ENCODE data around the gene IQSEC1.

The IQSEC1 gene

DNA sequence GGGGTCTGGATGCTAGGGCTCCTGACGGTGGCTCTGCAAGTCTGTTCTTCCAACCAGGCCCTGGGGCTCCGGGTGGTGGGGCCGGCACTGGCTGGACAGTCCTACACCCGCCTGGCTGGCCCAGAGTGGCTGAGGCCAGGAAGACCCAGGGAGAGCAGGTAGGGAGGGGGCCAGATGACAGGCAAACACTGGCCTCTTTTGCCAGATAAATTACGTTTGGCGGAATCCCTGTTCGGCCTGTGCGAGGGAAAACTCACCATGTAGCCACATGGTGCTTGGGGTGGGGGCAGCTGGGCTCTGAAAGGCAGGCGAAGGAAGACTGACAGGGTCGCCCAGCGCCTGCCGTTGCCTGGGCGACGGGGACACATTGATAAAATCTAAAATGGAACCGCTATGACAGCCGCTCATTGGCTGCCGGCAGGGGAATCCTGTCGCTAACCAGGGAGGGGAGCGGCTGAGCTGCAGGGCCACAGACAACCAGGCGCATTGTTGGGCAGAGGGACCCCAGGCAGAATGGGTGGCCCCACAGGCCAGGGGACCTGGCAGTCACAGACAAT lies 30.4 kb downstream of the IQSEC1 start:
- no peak overlapping the region for H3K4me3 ChIP-seq (replicated peaks in 1 of 2; ENCODE audit: low read depth in 2 of 2, low read length in 2 of 2)
- DNase-seq (ENCODE audit: low read depth in 2 of 2): no peak
- TF ChIP-seq, protein P1, sequence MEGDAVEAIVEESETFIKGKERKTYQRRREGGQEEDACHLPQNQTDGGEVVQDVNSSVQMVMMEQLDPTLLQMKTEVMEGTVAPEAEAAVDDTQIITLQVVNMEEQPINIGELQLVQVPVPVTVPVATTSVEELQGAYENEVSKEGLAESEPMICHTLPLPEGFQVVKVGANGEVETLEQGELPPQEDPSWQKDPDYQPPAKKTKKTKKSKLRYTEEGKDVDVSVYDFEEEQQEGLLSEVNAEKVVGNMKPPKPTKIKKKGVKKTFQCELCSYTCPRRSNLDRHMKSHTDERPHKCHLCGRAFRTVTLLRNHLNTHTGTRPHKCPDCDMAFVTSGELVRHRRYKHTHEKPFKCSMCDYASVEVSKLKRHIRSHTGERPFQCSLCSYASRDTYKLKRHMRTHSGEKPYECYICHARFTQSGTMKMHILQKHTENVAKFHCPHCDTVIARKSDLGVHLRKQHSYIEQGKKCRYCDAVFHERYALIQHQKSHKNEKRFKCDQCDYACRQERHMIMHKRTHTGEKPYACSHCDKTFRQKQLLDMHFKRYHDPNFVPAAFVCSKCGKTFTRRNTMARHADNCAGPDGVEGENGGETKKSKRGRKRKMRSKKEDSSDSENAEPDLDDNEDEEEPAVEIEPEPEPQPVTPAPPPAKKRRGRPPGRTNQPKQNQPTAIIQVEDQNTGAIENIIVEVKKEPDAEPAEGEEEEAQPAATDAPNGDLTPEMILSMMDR (IDR thresholded peaks at IDR 0.05; ENCODE audit: low read depth, low read length): no peak

DNA sequence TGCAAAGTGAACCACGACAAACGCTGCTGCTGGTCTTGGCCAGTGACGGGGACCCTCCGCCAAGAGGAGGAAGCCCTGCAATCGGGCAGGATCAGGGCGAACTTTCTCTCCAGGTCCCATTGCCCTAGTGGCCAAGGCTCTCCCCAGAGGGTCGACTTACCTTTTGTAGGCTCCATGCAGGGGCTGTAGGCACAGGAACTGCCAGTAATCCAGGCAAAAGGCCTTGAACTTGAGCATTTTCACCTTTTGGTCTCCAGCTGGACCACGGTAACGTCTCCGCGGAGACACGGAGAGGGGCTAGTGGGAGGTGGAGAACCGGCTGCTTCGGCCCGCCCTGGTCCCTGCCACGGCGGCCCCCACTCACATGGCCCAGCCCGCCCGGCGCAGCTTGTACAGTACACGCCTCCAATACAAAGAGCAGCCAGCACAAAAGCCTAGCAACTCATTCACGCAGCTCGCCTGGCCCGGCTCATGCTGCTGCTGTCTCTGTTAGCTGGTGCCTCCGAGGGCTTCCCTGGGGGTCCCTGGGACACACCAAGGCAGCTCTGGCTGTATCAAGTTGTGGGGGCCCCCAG lies 31.0 kb downstream of the IQSEC1 start:
- no peak overlapping the region for H3K4me3 ChIP-seq (replicated peaks in 1 of 2; ENCODE audit: low read depth in 2 of 2, low read length in 2 of 2)
- no peak for DNase-seq (ENCODE audit: low read depth in 2 of 2)
- TF ChIP-seq, protein P1 (IDR thresholded peaks at IDR 0.05; ENCODE audit: low read depth, low read length): no peak

DNA sequence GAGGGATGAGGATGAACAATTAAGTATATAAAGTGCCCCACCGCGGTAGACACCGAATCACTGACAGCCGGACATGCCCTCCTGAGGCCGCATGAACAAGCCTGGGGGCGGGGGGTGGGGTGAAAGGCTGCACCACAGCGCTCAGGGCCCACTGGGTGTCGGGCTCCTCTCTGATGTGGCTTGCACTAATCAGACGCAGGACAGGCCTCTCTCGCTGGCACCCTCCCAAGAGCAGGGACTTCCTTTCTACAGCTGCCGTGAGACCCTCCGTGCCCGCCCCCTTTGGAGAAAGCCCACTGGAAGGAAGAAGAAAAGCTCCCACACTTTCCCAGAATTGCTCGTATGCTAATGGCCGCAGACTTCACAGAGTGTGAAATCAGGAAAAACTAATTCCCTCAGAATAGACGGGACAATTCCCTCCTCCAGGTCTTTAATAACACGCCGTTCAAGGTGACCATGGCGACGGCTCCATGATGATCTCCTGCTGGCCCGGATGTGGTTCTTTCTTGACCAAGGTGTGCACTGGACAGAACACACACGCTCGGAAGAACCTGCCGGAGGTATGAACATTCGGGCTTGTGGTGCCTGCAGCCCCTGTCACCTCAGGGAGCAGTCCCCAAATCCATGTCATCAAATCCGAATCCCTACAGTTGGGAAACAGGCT lies 32.0 kb downstream of the IQSEC1 start:
- no peak overlapping the region for H3K4me3 ChIP-seq (replicated peaks in 1 of 2; ENCODE audit: low read depth in 2 of 2, low read length in 2 of 2)
- TF ChIP-seq, protein P1 (IDR thresholded peaks at IDR 0.05; ENCODE audit: low read depth, low read length): no peak
- DNase-seq (ENCODE audit: low read depth in 2 of 2): no peak

DNA sequence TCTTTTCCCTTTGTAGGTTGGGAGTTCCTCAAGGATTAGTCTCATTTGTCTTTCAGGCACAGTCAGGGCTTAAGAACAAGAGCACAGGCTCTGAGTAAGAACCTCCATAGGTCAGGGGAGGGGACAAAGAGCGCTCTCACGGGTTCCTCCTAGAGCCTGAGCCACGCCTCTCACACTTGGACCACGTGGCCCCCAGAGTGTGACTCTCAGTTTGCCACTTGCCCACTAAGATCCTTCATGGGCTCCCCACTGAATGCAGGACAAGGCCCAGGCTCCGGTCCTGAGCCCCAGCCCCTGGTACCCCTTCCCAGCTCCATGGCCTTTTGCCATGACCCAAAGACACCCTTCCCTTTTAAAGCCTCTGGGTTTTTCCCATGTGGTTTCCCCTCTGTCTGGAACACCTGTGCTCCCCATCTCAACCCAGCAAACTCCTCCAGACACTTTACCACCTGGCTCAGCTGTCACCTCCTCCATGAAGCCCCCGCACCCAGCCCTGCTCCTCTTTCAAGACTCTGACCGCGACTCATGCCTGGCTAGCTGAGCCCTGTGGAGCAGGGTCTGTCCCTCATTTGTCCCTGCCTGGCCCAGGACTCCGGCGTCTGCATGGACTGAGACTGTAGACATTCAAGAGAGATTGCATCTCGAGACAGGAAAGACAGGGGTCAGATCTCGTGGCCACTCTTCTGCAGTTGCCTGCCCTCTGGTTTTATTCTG lies 32.7 kb downstream of the IQSEC1 start:
- DNase-seq (ENCODE audit: low read depth in 2 of 2): no peak
- no peak overlapping the region for H3K4me3 ChIP-seq (replicated peaks in 1 of 2; ENCODE audit: low read depth in 2 of 2, low read length in 2 of 2)

DNA sequence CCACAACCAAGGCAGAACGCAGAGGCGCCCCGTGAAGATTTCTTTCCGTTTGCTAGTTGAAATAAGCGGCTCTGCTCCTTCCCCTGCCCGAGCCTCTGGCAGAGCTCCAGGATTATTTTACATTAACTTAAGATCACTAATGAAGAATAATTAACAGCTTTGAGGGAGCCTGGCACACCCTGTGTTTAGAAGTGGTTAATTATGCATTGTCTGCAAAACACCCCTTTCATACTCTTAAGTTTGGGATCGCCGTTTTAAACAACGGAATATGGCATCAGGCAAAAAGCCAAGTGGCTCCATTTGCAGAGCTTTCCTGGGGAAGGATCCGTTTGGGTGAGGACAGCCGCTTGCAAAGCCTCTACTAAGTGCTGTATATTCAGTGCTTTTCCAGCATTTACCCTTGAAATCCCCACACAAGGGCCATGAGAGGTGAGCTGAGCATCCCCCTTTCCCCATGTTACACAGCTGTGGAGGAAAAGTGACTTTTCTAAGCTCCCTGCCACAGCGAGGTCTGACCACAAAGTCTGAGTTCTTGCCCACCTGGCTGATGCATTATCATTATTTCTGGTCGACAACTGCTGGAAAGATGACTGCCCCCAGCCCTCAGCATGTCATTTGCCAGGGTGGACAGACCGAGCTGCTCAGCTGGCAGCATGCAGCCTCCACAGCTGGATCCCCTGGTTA lies 33.9 kb downstream of the IQSEC1 start:
- TF ChIP-seq, protein P1 (IDR thresholded peaks at IDR 0.05; ENCODE audit: low read depth, low read length): no peak
- no peak for DNase-seq (ENCODE audit: low read depth in 2 of 2)
- H3K4me3 ChIP-seq (replicated peaks in 1 of 2; ENCODE audit: low read depth in 2 of 2, low read length in 2 of 2): no peak overlapping the region

More for the DNA sequence above, 32.7 kb downstream of the IQSEC1 start:
- TF ChIP-seq, protein P1 (IDR thresholded peaks at IDR 0.05; ENCODE audit: low read depth, low read length): no peak

DNA sequence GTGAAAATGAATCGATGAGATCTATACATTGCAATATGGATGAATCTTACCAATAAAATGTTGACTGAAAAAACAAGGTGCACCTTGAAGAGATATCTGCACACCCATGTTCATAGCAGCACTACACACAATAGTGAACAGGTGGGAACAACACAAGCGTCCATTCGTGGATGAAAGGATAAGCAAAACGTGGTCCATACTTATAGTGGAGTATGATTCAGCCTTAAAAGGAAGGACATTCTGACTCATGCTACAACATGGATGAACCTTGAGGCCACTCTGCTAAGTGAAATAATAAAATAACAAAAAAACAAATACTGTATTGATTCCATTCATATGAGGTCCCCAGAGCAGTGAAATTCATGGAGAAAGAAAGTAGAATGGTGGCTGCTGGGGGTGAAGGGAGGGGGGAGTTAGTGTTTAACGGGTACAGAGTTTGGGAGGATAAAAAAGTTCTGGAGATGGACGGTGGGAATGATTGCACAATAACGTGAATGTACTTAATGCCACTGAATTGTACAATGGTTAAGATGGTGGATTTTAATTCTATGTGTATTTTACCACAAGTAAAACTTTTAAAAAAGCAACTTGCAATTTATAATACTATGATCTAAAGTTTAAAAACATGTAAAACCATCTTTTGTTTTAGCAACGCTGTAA lies 35.6 kb downstream of the IQSEC1 start:
- DNase-seq (ENCODE audit: low read depth in 2 of 2): peak in 1 of 2 donors; percentile 13
- no peak overlapping the region for H3K4me3 ChIP-seq (replicated peaks in 1 of 2; ENCODE audit: low read depth in 2 of 2, low read length in 2 of 2)
- TF ChIP-seq, protein P1 (IDR thresholded peaks at IDR 0.05; ENCODE audit: low read depth, low read length): no peak

Data from cardiac fibroblast (primary cell).